Activated naive CD4-positive, alpha-beta T cell treated with anti-CD3 and anti-CD28 coated beads, Interleukin-2, amount 50 U/mL, for 72 hours (primary cell): Measurements from ENCODE around the gene VRK2. TPM values are rescaled to one million over a fixed set of nuclear protein-coding genes. Genes with fewer than 3 reads are reported as not detected.
"Not testable (repeated sequence)": the region's sequence is repeated elsewhere in the genome, so short reads cannot be mapped to it uniquely, and the experiment has no call there.

Source experiments
- ATAC-seq, 2 donors: fragments of 150-1000 bp; cut with Tn5 transposase; 2 replicates each; pipeline ENCODE4 v1.10.0; 2021; ENCODE audit warnings: mild to moderate bottlenecking in 2 of 2, moderate library complexity in 2 of 2
- DNase-seq, 2 donors: peaks; one replicate each; pipeline ENCODE4 v3.0.0; 2021 to 2022; ENCODE audit warnings: low spot score in 2 of 2
- H3K27ac Mint-ChIP-seq, 2 donors: one replicate each; pipeline ENCODE4 v1.8.0; 2022; ENCODE audit warnings: mild to moderate bottlenecking in 2 of 2, mixed read lengths in 2 of 2
- H3K36me3 Mint-ChIP-seq, 2 donors: one replicate each; pipeline ENCODE4 v1.8.0; 2022; ENCODE audit warnings: mixed read lengths in 2 of 2
- H3K9me3 Mint-ChIP-seq, 2 donors: one replicate each; pipeline ENCODE4 v1.8.0; 2022; ENCODE audit warnings: mixed read lengths in 2 of 2
- total RNA-seq, 2 donors: library from RNA; stranded (reverse); gene quantifications; one replicate each; pipeline ENCODE4 v1.2.3, GENCODE V29; 2022

The VRK2 gene
- total RNA-seq, 2 donors from 2014 or later = 6.9 to 20.9 TPM

- ATAC-seq = no peak
Observed at GRCh38 chr2:58130238-58130637, 83.6 kb downstream of the VRK2 start.

GRCh38 chr2:58131191-58132011 is 84.8 kb downstream of the VRK2 start:
- no peak for ATAC-seq
- no peak for DNase-seq
- no peaks in the 10 kb centered on the region for H3K9me3 Mint-ChIP-seq
- H3K36me3 Mint-ChIP-seq = peaks cover 0 to 8% of the 10 kb centered on the region in 2 donors
- no peak overlapping the region for H3K27ac Mint-ChIP-seq

More at GRCh38 chr2:58130238-58130637, 83.6 kb downstream of the VRK2 start:
- Mint-ChIP-seq H3K36me3 (peaks cover 0 to 8% of the 10 kb centered on the region in 2 donors), H3K9me3 (no peaks in the 10 kb centered on the region), H3K27ac (no peak overlapping the region)
- no peak for DNase-seq

GRCh38 chr2:58133395-58133794 is 86.8 kb downstream of the VRK2 start:
- H3K27ac Mint-ChIP-seq = no peak overlapping the region
- DNase-seq = no peak
- H3K9me3 Mint-ChIP-seq = no peaks in the 10 kb centered on the region
- ATAC-seq = no peak
- H3K36me3 Mint-ChIP-seq = peaks cover 0 to 8% of the 10 kb centered on the region in 2 donors

- Mint-ChIP-seq H3K9me3 (no peaks in the 10 kb centered on the region), H3K27ac (no peak overlapping the region), H3K36me3 (peaks cover 0 to 16% of the 10 kb centered on the region in 2 donors)
- DNase-seq (no peak), ATAC-seq (no peak)
Observed at GRCh38 chr2:58135861-58136260, 89.3 kb downstream of the VRK2 start.

- no peaks in the 10 kb centered on the region for H3K9me3 Mint-ChIP-seq
- no peak for DNase-seq
- no peak overlapping the region for H3K27ac Mint-ChIP-seq
- no peak for ATAC-seq
- peaks cover 0 to 9% of the 10 kb centered on the region in 2 donors for H3K36me3 Mint-ChIP-seq
Observed at GRCh38 chr2:58137221-58137620, 90.6 kb downstream of the VRK2 start.

- ATAC-seq (no peak), DNase-seq (no peak)
- peaks cover 0 to 9% of the 10 kb centered on the region in 2 donors for H3K36me3 Mint-ChIP-seq
- no peak overlapping the region for H3K27ac Mint-ChIP-seq
- H3K9me3 Mint-ChIP-seq = no peaks in the 10 kb centered on the region
Observed at GRCh38 chr2:58137856-58138255, 91.2 kb downstream of the VRK2 start.

- ATAC-seq (no peak), DNase-seq (no peak)
- H3K9me3 Mint-ChIP-seq = no peaks in the 10 kb centered on the region
- no peak overlapping the region for H3K27ac Mint-ChIP-seq
- peaks cover 0 to 9% of the 10 kb centered on the region in 2 donors for H3K36me3 Mint-ChIP-seq
Observed at GRCh38 chr2:58138396-58139030, 91.9 kb downstream of the VRK2 start.

GRCh38 chr2:58140508-58141072 is 94.0 kb downstream of the VRK2 start:
- no peak for DNase-seq
- Mint-ChIP-seq H3K9me3 (no peaks in the 10 kb centered on the region), H3K36me3 (peaks cover 0 to 9% of the 10 kb centered on the region in 2 donors), H3K27ac (no peak overlapping the region)
- no peak for ATAC-seq

- ATAC-seq, H3K36me3 Mint-ChIP-seq, H3K9me3 Mint-ChIP-seq: not testable (repeated sequence)
Observed at GRCh38 chr2:58145769-58146168, 99.2 kb downstream of the VRK2 start.

GRCh38 chr2:58146707-58147106 is 100.1 kb downstream of the VRK2 start:
- DNase-seq = no peak
- peaks cover 0 to 7% of the 10 kb centered on the region in 2 donors for H3K36me3 Mint-ChIP-seq
- H3K9me3 Mint-ChIP-seq = no peaks in the 10 kb centered on the region
- peak; percentile 60 to 81 for ATAC-seq
- no peak overlapping the region for H3K27ac Mint-ChIP-seq

More at GRCh38 chr2:58145769-58146168, 99.2 kb downstream of the VRK2 start:
- not testable (repeated sequence) for H3K27ac Mint-ChIP-seq, DNase-seq

GRCh38 chr2:58155160-58155778 is 108.7 kb downstream of the VRK2 start:
- Mint-ChIP-seq H3K36me3 (peaks cover 19 to 29% of the 10 kb centered on the region in 2 donors), H3K9me3 (no peaks in the 10 kb centered on the region), H3K27ac (peak overlapping the region in 1 of 2 donors; percentile 40)
- no peak for DNase-seq
- ATAC-seq = no peak

- DNase-seq (no peak), ATAC-seq (no peak)
- H3K9me3 Mint-ChIP-seq = no peaks in the 10 kb centered on the region
- peaks cover 19 to 29% of the 10 kb centered on the region in 2 donors for H3K36me3 Mint-ChIP-seq
- peak overlapping the region in 1 of 2 donors; percentile 29 for H3K27ac Mint-ChIP-seq
Observed at GRCh38 chr2:58156780-58157179, 110.2 kb downstream of the VRK2 start.

GRCh38 chr2:58157754-58158153 is 111.1 kb downstream of the VRK2 start:
- Mint-ChIP-seq H3K36me3 (peaks cover 16 to 34% of the 10 kb centered on the region in 2 donors), H3K27ac (no peak overlapping the region), H3K9me3 (no peaks in the 10 kb centered on the region)
- DNase-seq (no peak), ATAC-seq (no peak)

- peaks cover 12 to 34% of the 10 kb centered on the region in 2 donors for H3K36me3 Mint-ChIP-seq
- no peaks in the 10 kb centered on the region for H3K9me3 Mint-ChIP-seq
- ATAC-seq (no peak), DNase-seq (no peak)
- H3K27ac Mint-ChIP-seq = no peak overlapping the region
Observed at GRCh38 chr2:58158481-58158880, 111.9 kb downstream of the VRK2 start.

- ATAC-seq = no peak
- H3K36me3 Mint-ChIP-seq = peaks cover 3 to 18% of the 10 kb centered on the region in 2 donors
- peaks cover 0 to under 1% of the 10 kb centered on the region in 2 donors for H3K9me3 Mint-ChIP-seq
- H3K27ac Mint-ChIP-seq = no peak overlapping the region
- DNase-seq = no peak
Observed at GRCh38 chr2:58163913-58164312, 117.3 kb downstream of the VRK2 start.

GRCh38 chr2:58168130-58168529 is 121.5 kb downstream of the VRK2 start:
- peaks cover 38 to 39% of the 10 kb centered on the region in 2 donors for H3K36me3 Mint-ChIP-seq
- peaks cover 17 to 28% of the 10 kb centered on the region in 2 donors for H3K9me3 Mint-ChIP-seq
- not testable (repeated sequence) for ATAC-seq, H3K27ac Mint-ChIP-seq, DNase-seq

- peaks cover 25 to 28% of the 10 kb centered on the region in 2 donors for H3K9me3 Mint-ChIP-seq
- H3K36me3 Mint-ChIP-seq = peaks cover 50 to 54% of the 10 kb centered on the region in 2 donors
- H3K27ac Mint-ChIP-seq, ATAC-seq, DNase-seq: not testable (repeated sequence)
Observed at GRCh38 chr2:58169845-58170244, 123.2 kb downstream of the VRK2 start.
